SK-N-SH treated with all-trans-retinoic acid at 6 μM for 48 hours (cell line): ENCODE results near the gene CRABP1.

Experiments
- ATAC-seq: fragments of 200-7000 bp; cut with Tn5 transposase; 3 replicates; pipeline ENCODE4 v1.9.1; 2020; ENCODE audit warnings: mild to moderate bottlenecking, moderate library complexity
- BACH2 ChIP-seq: fragments of 250-450 bp; sonication (Bioruptor Pico); IDR thresholded peaks from 2 replicates; pipeline ENCODE4 v1.9.0; 2021; ENCODE audit warnings: mild to moderate bottlenecking, borderline replicate concordance
- CREB5 ChIP-seq: fragments of 250-450 bp; sonication (Bioruptor Pico); IDR thresholded peaks from 2 replicates; pipeline ENCODE4 v1.5.1; 2020; ENCODE audit warnings: low read depth, mild to moderate bottlenecking, moderate library complexity
- CSDC2 ChIP-seq: fragments of 250-450 bp; sonication (Bioruptor Pico); IDR thresholded peaks from 2 replicates; pipeline ENCODE4 v1.5.0; 2020; ENCODE audit warnings: mild to moderate bottlenecking, moderate library complexity
- CSRNP3 ChIP-seq: fragments of 250-450 bp; sonication (Bioruptor Pico); IDR thresholded peaks from 2 replicates; pipeline ENCODE4 v1.5.1; 2021; ENCODE audit warnings: mild to moderate bottlenecking, moderate library complexity
- PATZ1 ChIP-seq: fragments of 250-450 bp; sonication (Bioruptor Pico); IDR thresholded peaks from 2 replicates; pipeline ENCODE4 v1.8.0; 2020; ENCODE audit warnings: mild to moderate bottlenecking, moderate library complexity, borderline replicate concordance
- POU6F1 ChIP-seq: fragments of 250-450 bp; sonication (Bioruptor Pico); IDR thresholded peaks from 2 replicates; pipeline ENCODE4 v1.8.0; 2021; ENCODE audit warnings: low read depth, mild to moderate bottlenecking, moderate library complexity, borderline replicate concordance
- PPARA ChIP-seq: fragments of 250-450 bp; sonication (Bioruptor Pico); IDR thresholded peaks from 2 replicates; pipeline ENCODE4 v1.5.0; 2020; ENCODE audit warnings: mild to moderate bottlenecking, borderline replicate concordance
- RARB ChIP-seq: fragments of 250-450 bp; sonication (Bioruptor Pico); IDR thresholded peaks from 2 replicates; pipeline ENCODE4 v1.8.0; 2021; ENCODE audit warnings: mild to moderate bottlenecking, moderate library complexity
- SNAI2 ChIP-seq: fragments of 250-450 bp; sonication (Bioruptor Pico); IDR thresholded peaks from 2 replicates; pipeline ENCODE4 v1.5.0; 2020; ENCODE audit warnings: mild to moderate bottlenecking, moderate library complexity
- TCF4 ChIP-seq: fragments of 250-450 bp; sonication (Bioruptor Pico); IDR thresholded peaks from 2 replicates; pipeline ENCODE4 v1.8.0; 2021; ENCODE audit warnings: mild to moderate bottlenecking, moderate library complexity, borderline replicate concordance
- TSHZ2 ChIP-seq: fragments of 250-450 bp; sonication (Bioruptor Pico); IDR thresholded peaks from 2 replicates; pipeline ENCODE4 v1.5.0; 2020; ENCODE audit warnings: mild to moderate bottlenecking, moderate library complexity
- ZC3H10 ChIP-seq: fragments of 250-450 bp; sonication (Bioruptor Pico); IDR thresholded peaks from 2 replicates; pipeline ENCODE4 v1.5.1; 2021; ENCODE audit warnings: mild to moderate bottlenecking, moderate library complexity
- ZFP30 ChIP-seq: fragments of 450-650 bp; formaldehyde crosslinking; IDR thresholded peaks from 2 replicates; pipeline ENCODE4 v1.5.0; 2022; ENCODE audit warnings: mild to moderate bottlenecking, moderate library complexity
- ZNF70 ChIP-seq: fragments of 450-650 bp; formaldehyde crosslinking; IDR thresholded peaks from 2 replicates; pipeline ENCODE4 v1.5.0; 2020; ENCODE audit warnings: mild to moderate bottlenecking, moderate library complexity
- ZNF8 ChIP-seq: fragments of 450-650 bp; formaldehyde crosslinking; IDR thresholded peaks from 2 replicates; pipeline ENCODE4 v1.5.0; 2020; ENCODE audit warnings: mild to moderate bottlenecking, moderate library complexity

The CRABP1 gene

GRCh38 chr15:78347586-78348543 lies 7.7 kb downstream of the CRABP1 start:
- ATAC-seq: no peak

More at GRCh38 chr15:78347586-78348543, 7.7 kb downstream of the CRABP1 start:
- TF ChIP-seq RARB (CRISPR knock-in tag): no peak
- no peak for TF ChIP-seq PPARA (CRISPR knock-in tag)
- no peak for TF ChIP-seq ZC3H10 (CRISPR knock-in tag)
- TF ChIP-seq POU6F1 (CRISPR knock-in tag): no peak
- no peak for TF ChIP-seq TSHZ2
- TF ChIP-seq ZFP30 (CRISPR knock-in tag): no peak
- no peak for TF ChIP-seq BACH2 (CRISPR knock-in tag)
- no peak for TF ChIP-seq PATZ1 (CRISPR knock-in tag)
- no peak for TF ChIP-seq CREB5 (CRISPR knock-in tag)
- TF ChIP-seq CSRNP3 (CRISPR knock-in tag): no peak
- no peak for TF ChIP-seq TCF4 (CRISPR knock-in tag)
- TF ChIP-seq CSDC2: no peak
- TF ChIP-seq ZNF70 (CRISPR knock-in tag): no peak
- no peak for TF ChIP-seq ZNF8 (CRISPR knock-in tag)
- TF ChIP-seq SNAI2 (CRISPR knock-in tag): no peak
